ENCODE data around the gene HTRA3.
"Not testable (repeated sequence)": the region's sequence is repeated elsewhere in the genome, so short reads cannot be mapped to it uniquely, and the experiment has no call there.

The HTRA3 gene

DNA sequence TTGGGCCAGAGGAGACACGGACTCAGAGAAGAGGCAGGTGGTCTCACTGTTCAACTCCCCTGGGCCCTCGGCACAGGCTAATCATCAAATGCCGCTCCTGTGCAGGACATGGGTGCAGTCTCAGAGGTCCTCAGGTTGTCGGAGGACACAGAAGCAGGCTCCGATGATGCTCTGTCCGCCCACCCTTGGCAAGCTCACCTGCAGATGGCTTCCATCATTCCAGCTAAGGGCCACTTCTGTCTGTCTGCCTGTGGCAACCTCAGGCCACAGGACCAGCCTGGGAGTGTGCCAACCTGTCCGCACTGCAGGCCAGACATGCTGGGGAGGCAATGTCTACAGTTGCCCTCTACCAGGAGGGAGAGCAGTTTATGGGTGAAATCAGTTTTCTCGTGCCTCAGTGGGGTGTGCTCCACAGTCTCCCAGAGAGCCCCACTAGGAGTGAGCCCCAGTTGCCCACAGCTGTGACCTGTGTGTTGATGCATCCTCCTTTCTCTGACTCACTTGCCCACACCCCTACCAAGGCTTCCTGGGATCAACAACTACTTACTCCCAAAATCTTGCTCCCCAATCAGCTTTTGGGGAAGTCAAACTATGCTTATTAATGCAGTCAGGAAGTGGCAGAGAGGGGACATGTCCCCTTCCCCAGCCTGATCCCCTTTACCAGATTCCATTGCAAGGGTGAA lies 55.9 kb downstream of the HTRA3 start:
- no peak for DNase-seq (ENCODE audit: low read depth, low spot score)

DNA sequence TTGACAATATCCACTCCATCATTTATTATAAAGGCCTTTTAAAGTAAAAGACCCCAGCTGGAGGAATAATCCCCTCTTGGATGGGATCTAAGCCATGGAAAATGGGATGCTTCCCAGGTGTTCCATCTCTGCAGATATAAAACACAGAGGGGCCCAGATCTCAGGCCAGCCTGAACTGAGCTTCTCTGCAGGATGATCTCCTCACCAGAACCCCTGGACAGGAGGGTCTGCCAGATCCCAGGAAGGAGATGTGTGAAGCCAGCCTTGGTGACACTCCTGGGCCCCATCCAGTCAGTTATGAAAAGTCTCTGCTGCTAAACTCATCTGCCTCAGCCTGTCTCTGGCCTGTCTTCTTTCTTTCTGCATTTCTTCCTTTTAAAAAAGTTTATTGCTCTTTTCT lies 56.7 kb downstream of the HTRA3 start:
- no peak for DNase-seq (ENCODE audit: low read depth, low spot score)

DNA sequence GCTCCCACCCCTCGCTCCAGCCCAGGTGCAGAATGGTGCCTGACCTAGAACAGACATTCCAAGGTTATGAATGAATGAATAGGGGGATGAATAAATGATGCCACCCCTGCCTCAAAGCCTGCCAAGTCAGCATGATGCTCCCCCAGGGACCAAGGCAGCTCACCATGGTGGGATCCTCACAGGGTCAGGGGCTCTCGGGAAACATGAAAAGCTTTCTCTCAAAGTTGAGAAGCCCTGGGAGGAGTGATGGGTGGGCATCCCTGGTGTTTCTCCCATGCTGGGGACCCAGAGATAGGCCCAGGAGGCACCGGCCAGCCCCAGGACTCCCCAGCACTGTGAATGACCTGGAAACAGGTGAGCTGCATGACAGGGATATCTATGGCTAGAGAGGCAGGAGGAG lies 58.9 kb downstream of the HTRA3 start:
- no peak for DNase-seq (ENCODE audit: low read depth, low spot score)

DNA sequence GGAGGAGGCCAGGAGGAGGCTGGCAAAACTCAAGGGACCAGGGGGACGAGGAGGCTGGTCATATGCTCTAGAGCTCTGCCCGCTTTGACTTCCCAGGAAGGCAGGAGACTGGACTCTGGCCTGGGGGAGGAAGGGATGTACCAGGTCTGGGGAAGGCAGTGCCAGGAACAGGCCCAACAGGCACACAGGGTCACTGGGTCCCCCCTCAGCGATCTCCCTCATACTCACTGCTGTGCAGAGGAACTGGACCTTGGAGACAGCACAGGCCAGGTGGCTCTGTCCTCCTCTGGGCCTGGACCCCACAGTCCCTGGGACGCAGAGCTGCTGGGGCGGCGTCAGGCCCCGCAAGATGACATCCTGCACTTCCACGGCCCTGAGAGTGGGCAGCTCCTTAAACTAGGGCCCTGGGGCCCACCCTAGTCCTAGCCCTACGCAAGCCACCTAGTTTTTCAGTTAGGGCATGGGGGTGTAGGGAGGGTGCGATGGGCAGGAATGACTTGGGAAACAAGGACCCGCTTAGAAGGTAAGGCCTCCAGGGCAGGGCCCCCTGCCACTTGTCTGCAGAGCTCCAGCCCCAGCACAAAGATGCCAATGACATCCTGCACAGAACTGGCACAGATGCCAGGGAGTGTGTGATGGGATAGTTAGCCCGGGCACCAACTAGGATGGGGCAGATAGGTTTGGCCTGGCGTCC lies 59.5 kb downstream of the HTRA3 start:
- DNase-seq (ENCODE audit: low read depth, low spot score): no peak

DNA sequence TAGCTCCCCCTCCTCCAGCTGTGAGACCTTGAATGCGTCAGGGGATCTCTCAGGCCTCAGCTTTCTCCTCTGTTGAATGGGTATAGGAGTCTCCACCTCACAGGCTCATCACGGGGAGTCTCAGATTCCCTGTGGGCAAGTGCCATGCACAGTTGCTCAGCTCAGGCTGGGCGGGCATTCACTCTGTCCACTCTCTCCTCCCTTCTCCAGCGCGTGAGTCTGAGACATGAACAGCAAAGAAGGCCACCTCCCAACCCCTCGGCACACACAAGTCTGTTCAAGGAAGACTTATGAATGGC lies 60.0 kb downstream of the HTRA3 start:
- DNase-seq (ENCODE audit: low read depth, low spot score): no peak

DNA sequence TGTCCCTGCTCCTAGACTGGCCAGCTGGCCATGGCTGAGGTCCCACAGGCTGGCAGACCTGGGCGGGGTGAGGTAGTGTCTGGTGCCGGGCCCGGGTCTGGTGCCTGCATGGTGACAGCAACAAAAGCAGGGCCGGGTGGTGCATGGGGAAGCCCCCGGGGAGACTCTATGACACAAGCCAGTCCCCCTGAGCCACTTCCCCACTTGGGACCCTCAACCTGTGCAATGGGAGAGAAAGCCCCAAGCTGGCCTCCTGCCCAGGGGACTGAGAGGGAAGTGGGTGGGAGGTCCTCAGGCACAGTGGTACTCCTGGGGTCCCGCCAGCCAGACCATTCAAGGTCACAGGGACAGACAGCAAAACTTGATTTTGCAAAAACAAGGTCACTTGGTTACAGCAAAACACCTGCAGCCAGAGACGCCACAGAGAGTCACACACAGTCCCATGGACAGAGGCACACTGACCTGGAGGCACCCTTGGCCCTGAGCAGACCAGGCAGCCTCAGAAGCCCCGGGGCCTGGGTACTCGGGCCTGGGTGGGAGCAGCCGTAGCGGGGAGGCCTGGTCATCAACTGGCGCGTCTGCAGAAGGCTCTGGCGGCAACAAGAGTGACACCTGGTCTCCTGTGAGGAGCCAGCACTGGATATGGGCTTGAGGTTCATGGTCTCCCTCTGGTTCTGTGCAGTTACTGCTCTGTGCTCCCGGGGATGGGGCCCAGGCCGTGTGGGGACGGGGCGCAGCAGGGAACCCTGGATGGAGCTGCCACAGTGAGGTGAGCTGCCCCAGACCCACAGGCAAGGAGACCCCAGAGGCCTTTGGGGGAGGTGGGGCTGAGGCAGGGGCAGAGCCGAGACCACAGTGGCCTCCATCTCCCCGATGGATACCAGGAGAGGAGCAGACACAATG lies 60.6 kb downstream of the HTRA3 start:
- DNase-seq (ENCODE audit: low read depth, low spot score): no peak

DNA sequence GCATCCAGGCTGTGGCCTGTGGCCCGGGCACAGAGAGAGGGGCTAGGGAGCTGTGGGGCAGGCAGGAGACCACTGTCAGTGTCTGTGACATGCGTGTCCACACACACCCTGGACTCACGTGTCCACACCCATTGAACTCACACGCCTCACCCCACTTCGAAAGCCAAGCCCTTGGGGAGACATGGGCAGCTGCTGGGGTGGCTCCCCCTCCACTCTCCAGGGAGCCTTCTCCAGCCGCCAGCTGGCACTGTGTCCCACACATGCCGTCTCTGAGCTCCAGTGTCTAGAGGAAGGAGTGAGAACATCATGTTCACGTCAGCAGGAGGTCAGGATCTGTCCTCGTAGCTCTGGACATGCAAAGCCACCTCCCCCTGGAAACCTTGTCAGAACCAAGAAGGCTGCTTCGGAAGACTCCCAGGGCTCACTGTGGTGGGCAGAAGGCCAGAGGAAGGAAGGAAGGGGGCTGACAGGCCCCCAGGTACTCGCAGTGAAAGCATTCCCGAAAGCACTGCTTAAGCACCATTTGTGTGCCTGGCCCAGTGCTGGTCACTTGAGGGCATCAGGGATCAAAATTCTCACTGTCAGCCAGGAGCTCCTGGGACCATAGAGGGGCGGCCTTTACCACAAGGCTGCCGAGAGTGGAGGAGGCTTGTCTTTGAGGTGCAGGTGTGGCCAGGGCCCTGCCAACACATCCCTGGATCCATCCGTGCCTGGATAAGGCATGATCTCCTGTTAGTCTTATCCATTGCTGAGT lies 61.4 kb downstream of the HTRA3 start:
- no peak for DNase-seq (ENCODE audit: low read depth, low spot score)

DNA sequence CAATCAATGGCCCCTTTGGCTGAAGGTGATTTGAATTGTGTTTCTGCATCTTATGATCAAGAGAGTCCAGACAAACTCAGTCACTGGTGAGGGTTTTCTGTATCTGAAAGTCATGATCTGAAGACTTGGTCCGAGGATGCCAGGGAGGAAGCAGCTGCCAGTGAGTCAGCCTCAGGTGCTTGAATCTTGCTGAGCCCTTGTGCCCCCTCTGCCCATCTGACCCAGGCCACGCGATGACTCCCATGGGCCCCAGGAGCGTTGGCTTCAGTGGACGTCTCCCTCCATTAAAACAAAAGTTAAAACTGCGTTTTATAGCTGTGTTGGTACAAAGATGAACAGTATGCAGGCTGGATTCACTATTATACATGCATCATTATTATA lies 62.0 kb downstream of the HTRA3 start:
- no peak for DNase-seq (ENCODE audit: low read depth, low spot score)

DNA sequence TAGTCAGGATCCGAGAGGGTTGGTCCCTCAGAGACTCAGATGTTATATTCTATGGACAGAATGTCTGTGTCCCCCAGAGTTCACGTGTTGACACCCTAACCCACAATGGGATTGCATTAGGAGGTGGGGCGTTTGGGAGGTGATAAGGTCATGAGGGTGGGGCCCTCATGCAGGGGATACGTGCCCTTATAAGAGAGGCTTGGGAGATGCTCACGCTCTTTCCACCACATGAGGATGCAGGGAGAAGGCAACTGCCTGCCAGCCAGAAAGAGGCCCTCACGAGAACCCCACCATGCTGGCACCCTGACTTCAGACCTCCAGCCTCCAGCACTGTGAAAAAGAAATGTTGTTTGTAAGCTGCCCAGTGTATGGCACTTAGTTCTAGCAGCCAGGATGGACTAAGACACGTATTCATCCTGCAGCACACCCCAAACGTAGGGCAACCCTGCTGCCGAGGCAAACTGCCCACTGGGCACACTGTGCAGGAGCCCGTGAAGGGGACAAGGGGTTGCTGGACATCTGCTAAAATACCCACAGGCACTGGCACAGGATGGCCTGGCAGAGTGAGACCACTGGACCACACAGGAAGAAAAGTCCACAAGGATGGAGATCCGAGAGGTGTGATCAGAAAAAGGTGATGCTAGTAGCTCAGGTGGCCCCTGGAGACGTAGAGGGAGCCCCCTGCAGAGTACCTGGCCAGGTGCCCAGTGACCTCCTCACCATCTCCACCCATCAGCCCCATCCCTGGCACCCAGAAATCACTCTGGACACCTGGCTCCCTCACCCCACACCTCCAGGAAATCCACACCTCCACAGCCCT lies 62.7 kb downstream of the HTRA3 start:
- no peak for DNase-seq (ENCODE audit: low read depth, low spot score)

DNA sequence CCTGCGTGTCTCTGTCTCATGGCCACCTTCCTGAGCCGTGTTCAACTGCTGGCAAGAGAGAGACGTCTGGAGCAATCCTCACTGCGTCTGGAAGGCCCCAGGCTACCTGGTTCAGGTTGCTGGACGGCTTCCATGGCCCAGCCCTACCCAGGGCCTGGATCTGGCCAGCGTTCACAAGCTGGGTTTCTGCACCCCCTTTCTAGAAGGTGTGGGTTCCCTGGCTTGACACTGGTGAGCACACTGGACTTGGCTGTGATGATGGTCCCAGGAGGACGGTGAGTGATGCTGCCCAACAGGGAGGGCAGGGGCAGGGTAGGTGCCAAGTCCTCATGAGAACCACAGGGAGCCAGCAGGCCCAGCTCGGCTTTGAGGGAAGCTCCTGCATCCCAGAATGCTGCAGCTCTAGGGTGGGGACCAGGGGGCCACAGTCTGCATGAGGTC lies 63.4 kb downstream of the HTRA3 start:
- no peak for DNase-seq (ENCODE audit: low read depth, low spot score)

DNA sequence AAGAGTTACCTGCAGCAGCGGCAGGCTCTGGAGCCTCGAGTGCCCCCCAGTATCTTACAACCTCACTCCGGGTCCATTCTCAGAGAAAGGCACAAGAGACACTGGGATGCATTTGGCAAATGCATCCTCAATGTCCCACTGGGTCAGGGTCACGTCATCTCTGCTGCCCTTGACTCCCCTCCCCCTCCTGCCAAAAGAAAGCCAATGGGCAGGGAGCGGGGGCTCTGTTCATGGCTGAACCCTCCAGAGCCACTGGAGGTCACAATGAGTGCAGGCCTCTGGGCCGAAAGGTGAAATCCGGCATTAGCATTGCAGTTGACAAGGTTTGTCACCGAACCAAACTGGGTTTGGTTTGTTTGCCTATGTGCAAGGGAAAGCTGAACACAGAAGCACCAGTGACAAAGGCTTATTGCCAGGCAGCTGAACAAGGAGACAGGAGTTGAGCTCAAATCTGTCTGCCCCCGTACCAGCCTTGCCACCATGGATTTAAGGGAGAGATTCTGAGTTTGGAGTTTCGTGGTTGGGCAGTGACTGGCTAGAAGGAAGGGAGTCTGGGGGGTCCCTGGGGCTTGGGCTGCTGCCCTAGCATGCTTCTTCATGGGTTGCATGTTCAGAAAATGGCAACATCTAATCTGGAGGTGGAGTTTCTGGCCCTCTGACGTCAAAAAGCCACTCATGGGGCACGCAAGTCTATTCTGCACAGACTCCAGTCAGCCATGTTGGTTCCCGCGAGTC lies 64.3 kb downstream of the HTRA3 start:
- DNase-seq (ENCODE audit: low read depth, low spot score): no peak

DNA sequence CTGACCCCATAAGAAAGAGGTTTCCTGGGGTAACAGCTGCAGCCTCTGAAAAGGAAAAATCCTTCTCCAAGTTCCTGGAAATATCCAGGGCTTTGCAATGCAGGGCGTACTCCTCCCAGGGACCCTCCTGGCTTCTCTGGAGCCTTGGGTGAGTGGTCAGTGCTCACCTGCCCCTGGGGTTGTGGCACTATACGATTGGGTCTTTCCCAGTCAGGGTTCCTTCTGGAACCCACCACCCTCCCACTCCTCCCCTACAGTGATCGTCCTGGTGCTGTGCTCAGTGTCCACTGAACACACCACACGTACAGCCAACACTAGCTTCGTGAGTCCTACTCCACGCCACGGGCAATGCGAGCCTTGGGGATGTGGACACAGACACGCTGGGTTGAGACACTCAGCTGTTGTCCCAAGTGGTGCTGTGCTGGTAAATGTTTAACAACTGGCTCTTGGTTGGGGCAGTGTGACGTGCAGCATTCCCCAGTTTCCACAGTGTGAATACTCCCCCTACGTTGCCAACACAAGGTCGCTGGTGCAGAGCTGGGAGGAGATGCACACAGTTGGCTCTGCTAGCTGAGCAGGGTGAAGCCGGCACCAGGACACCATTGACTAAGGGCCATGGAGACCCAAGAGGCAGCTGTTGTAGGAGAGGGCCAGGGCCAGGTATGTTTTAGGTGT lies 65.4 kb downstream of the HTRA3 start:
- DNase-seq (ENCODE audit: low read depth, low spot score): no peak

DNA sequence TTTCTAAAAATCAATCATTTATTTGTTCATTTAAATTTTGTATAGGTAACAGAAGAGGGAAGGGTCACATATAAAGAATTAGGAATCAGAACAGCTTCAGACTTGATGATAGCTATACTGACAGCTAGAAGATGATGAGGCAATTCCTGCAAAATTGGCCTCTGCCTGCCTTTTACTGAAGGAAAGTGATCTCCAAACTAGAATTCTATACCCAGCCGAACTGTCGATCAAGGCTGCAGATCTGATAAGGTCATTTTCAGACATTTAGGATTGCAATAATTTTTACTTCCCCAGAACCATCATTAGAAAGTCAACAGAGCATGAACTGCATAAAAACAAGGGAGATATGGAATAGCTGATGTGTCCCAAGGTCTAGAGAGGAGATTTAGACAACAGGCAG lies 66.3 kb downstream of the HTRA3 start:
- no peak for DNase-seq (ENCODE audit: low read depth, low spot score)

DNA sequence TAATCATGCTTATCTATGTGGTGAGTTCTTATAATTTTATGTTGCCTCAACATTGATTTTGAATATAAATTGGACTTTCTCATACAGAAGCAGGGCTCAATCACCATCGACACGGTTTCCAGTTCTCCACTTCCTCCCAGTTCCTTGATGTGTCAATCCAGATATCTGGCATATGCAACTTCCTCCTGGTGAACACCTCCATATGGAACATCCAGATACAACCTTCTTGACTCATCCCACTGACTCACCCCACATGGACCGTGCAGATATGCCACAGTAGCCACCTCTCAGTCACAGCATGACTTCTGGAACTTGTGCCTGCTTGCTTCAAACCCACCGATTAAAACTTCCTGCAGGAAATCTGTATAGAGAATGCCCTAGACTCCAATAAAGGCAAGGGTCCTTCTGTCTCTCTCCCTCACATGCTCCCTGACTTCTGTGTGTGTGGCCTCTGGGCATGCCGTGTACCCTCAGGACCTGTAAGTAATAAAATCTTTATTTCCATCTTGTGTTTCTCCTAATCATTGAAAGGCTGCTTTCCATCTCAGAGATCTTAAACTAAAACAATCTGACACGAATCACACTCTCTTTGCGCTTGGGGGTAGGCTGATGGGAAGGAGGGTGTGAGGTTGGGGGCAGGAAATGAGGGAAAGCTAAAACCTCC lies 67.0 kb downstream of the HTRA3 start:
- DNase-seq (ENCODE audit: low read depth, low spot score): no peak

DNA sequence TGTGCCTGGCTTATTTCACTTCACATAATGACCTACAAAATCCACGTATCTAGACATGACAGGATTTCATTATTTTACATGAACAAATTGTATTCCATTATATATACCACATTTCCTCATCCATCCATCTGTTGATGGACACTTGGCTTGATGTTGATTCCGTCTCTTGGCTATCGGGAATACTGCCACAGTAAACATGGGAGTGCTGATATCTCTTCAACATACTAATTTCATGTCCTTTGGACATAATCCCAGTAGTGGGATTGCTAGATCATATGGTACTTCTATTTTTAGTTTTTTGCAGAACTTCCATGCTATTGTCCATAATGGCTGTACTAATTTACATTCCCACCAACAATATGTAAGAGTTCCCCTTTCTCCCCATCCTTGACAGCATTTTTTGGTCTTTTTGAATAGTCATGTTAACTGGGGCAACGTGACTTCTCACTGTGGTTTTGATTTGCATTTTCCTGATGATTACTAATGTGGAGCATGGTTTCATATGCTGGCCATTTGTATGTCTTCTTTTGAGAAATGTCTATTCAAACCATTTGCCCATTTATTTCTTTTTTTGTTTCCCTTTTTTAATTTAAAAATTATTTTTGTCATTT lies 68.9 kb downstream of the HTRA3 start:
- DNase-seq (ENCODE audit: low read depth, low spot score): no peak

DNA sequence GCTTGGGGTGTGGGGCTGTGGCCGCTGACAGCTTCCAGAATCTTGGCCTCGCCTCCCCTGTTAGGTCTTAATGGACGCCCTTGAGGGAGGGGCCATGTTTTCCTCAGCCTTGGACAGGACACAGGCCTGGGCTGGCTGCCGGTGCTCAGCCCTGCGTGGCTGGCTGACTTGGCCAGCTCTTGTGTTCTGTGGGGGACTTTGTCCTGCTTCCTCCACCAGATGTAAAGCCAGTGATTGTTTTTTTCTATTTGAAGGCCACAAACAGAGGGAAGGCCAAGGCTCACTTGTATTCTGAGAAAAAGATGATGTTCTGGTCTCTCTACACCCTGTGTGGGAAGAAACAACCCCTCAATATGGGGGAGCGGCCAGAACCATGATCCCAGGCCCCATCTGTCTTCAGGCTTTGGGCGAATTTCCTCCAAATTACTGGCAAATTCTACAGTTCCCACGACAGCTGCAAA lies 71.3 kb downstream of the HTRA3 start:
- DNase-seq (ENCODE audit: low read depth, low spot score): no peak

DNA sequence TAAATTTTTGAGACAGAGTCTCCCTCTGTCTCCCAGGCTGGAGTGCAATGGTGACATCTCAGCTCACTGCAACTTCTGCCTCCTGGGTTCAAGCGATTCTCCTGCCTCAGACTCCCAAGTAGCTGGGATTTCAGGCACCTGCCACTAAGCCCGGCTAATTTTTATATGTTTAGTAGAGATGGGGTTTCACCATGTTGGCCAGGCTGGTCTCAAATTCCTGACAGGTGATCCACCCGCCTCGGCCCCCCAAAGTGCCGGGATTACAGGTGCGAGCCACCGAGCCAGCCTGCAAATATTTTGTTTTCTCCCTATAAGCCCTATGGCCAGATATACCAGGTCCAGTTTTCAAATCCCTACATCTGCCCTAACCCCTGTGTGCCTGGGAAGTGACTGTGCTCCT lies 71.7 kb downstream of the HTRA3 start:
- DNase-seq (ENCODE audit: low read depth, low spot score): not testable (repeated sequence)

DNA sequence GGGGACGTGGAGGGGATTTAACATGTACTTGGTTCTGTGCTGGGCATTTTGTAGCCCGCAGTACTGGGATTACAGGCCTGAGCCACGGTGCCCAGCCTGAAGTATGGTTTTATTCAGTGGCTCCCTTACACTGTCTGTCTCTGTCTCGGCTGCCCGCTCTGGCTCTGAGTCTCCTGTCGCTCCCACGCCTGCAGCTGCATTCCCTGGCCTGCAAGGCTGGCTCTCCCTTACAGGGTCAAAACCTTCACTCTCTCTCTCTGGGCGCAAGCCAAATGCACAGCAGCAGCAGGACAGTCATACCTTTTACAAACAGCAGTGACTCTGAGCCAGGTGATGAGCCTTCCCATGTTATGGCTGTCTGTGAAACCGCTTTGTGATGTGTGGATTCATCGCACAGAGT lies 72.1 kb downstream of the HTRA3 start:
- no peak for DNase-seq (ENCODE audit: low read depth, low spot score)

Measured in smooth muscle cell of the brain vasculature (primary cell).